H9 (cell line): ENCODE results near the gene CEACAM16. TPM values are rescaled to one million over a fixed set of nuclear protein-coding genes. Genes with fewer than 3 reads are reported as not detected.
A peak's percentile ranks its signal among the peaks of the same experiment; 100 is the strongest.

Experiments
- DNase-seq: peaks from one replicate; pipeline ENCODE4 v3.0.0-alpha.2; 2017
- H2AFZ ChIP-seq: one replicate; pipeline ENCODE4 v1.6.1; 2013; ENCODE audit warnings: mild to moderate bottlenecking, low read length, control low read depth, moderate library complexity
- H2AK5ac ChIP-seq: 2 replicates; pipeline ENCODE4 v1.6.1; 2013; ENCODE audit warnings: low read length, control low read depth, mixed read lengths; ENCODE audit not compliant: insufficient read length
- H2BK120ac ChIP-seq: one replicate; pipeline ENCODE4 v1.6.1; 2013; ENCODE audit warnings: low read depth, mild to moderate bottlenecking, low read length, control low read depth, inconsistent platforms; ENCODE audit not compliant: poor library complexity, severe bottlenecking
- H2BK12ac ChIP-seq: 2 replicates; pipeline ENCODE4 v1.6.1; 2013; ENCODE audit warnings: low read length, control low read depth, mixed read lengths, low read depth; ENCODE audit not compliant: insufficient read length
- H2BK15ac ChIP-seq: 2 replicates; pipeline ENCODE4 v1.6.1; 2013; ENCODE audit warnings: low read depth, low read length, control low read depth
- H2BK20ac ChIP-seq: one replicate; pipeline ENCODE4 v1.6.1; 2013; ENCODE audit warnings: low read depth, mild to moderate bottlenecking, low read length, control low read depth, inconsistent platforms; ENCODE audit not compliant: poor library complexity, severe bottlenecking
- H2BK5ac ChIP-seq: 2 replicates; pipeline ENCODE4 v1.6.1; 2013; ENCODE audit warnings: low read length, control low read depth, mixed read lengths; ENCODE audit not compliant: insufficient read length
- H3K14ac ChIP-seq: 2 replicates; pipeline ENCODE4 v1.6.1; 2013; ENCODE audit warnings: low read length, control low read depth; ENCODE audit not compliant: insufficient read depth
- H3K18ac ChIP-seq: 2 replicates; pipeline ENCODE4 v1.6.1; 2013; ENCODE audit warnings: low read depth, mild to moderate bottlenecking, mixed read lengths, low read length, control low read depth; ENCODE audit not compliant: insufficient read length
- H3K23ac ChIP-seq: 2 replicates; pipeline ENCODE4 v1.6.1; 2013; ENCODE audit warnings: low read length, control low read depth, mixed read lengths, low read depth; ENCODE audit not compliant: insufficient read length
- H3K23me2 ChIP-seq: 2 replicates; pipeline ENCODE4 v1.6.1; 2013; ENCODE audit warnings: low read depth, mild to moderate bottlenecking, mixed read lengths, low read length, control low read depth; ENCODE audit not compliant: insufficient read length, poor library complexity, severe bottlenecking
- H3K27ac ChIP-seq: 2 replicates; pipeline ENCODE4 v1.5.1; 2013; ENCODE audit warnings: low read length, control low read depth, mixed read lengths, low read depth; ENCODE audit not compliant: insufficient read length
- H3K27me3 ChIP-seq: 2 replicates; pipeline ENCODE4 v1.6.1; 2013; ENCODE audit warnings: low read length, control low read depth, inconsistent platforms; ENCODE audit not compliant: insufficient read depth
- H3K4ac ChIP-seq: 2 replicates; pipeline ENCODE4 v1.6.1; 2013; ENCODE audit warnings: low read depth, mild to moderate bottlenecking, control low read depth, inconsistent platforms, low read length, moderate library complexity
- H3K4me1 ChIP-seq: 2 replicates; pipeline ENCODE4 v1.6.1; 2013; ENCODE audit warnings: low read length, control low read depth, inconsistent platforms; ENCODE audit not compliant: insufficient read depth
- H3K4me2 ChIP-seq: 2 replicates; pipeline ENCODE4 v1.6.1; 2013; ENCODE audit warnings: low read length, control low read depth, mixed read lengths; ENCODE audit not compliant: insufficient read length, insufficient read depth
- H3K56ac ChIP-seq: 2 replicates; pipeline ENCODE4 v1.6.1; 2013; ENCODE audit warnings: low read depth, mild to moderate bottlenecking, mixed read lengths, low read length, control low read depth; ENCODE audit not compliant: insufficient read length
- H3K79me1 ChIP-seq: 2 replicates; pipeline ENCODE4 v1.6.1; 2013; ENCODE audit warnings: low read depth, mild to moderate bottlenecking, moderate library complexity, low read length, control low read depth, inconsistent platforms; ENCODE audit not compliant: insufficient read depth, poor library complexity, severe bottlenecking
- H3K79me2 ChIP-seq: 2 replicates; pipeline ENCODE4 v1.6.1; 2013; ENCODE audit warnings: low read length, control low read depth, inconsistent platforms; ENCODE audit not compliant: insufficient read depth
- H3K9ac ChIP-seq: 2 replicates; pipeline ENCODE4 v1.6.1; 2013; ENCODE audit warnings: low read length, control low read depth, mixed read lengths; ENCODE audit not compliant: insufficient read length; ENCODE audit errors: extremely low read depth
- H3K9me3 ChIP-seq: one replicate; pipeline ENCODE4 v1.6.1; 2013; ENCODE audit warnings: low read depth, low read length, inconsistent platforms; ENCODE audit not compliant: control insufficient read depth
- H3T11ph ChIP-seq: one replicate; pipeline ENCODE4 v1.6.1; 2013; ENCODE audit warnings: mild to moderate bottlenecking, low read length, control low read depth, inconsistent platforms
- H4K20me1 ChIP-seq: one replicate; pipeline ENCODE4 v1.6.1; 2013; ENCODE audit not compliant: control insufficient read depth, insufficient read length, insufficient read depth
- H4K5ac ChIP-seq: 2 replicates; pipeline ENCODE4 v1.6.1; 2013; ENCODE audit warnings: low read depth, mild to moderate bottlenecking, mixed read lengths, low read length, control low read depth; ENCODE audit not compliant: insufficient read length
- H4K8ac ChIP-seq: replicated peaks from 2 replicates; pipeline ENCODE4 v1.6.1; 2013; ENCODE audit warnings: low read length, control low read depth, mixed read lengths, low read depth; ENCODE audit not compliant: insufficient read length
- H4K91ac ChIP-seq: 2 replicates; pipeline ENCODE4 v1.6.1; 2013; ENCODE audit warnings: low read depth, mild to moderate bottlenecking, moderate library complexity, mixed read lengths, low read length, control low read depth; ENCODE audit not compliant: insufficient read length
- H3K27ac Mint-ChIP-seq, 3 experiments: 2 replicates in 2 of 3; 3 replicates in 1 of 3; pipeline ENCODE4 v1.8.0; 2020 to 2021; ENCODE audit warnings: mixed read lengths in 3 of 3, mild to moderate bottlenecking in 1 of 3, moderate library complexity in 1 of 3
- H3K27me3 Mint-ChIP-seq: 2 replicates; pipeline ENCODE4 v1.8.0; 2021; ENCODE audit warnings: low read depth, mild to moderate bottlenecking, moderate library complexity, mixed read lengths
- H3K36me3 Mint-ChIP-seq, 3 experiments: 2 replicates in 2 of 3; 3 replicates in 1 of 3; pipeline ENCODE4 v1.8.0; 2020 to 2021; ENCODE audit warnings: low read depth in 3 of 3, mixed read lengths in 3 of 3; ENCODE audit not compliant: insufficient read depth in 1 of 3
- H3K4me1 Mint-ChIP-seq, 2 experiments: 2 replicates each; pipeline ENCODE4 v1.8.0; 2020; ENCODE audit warnings: mixed read lengths in 2 of 2
- H3K4me3 Mint-ChIP-seq, 2 experiments: 2 replicates in 1 of 2; 3 replicates in 1 of 2; pipeline ENCODE4 v1.8.0; 2020 to 2021; ENCODE audit warnings: mild to moderate bottlenecking in 2 of 2, mixed read lengths in 2 of 2, moderate library complexity in 1 of 2
- H3K9me3 Mint-ChIP-seq, 2 experiments: 2 replicates in 1 of 2; 3 replicates in 1 of 2; pipeline ENCODE4 v1.8.0; 2020; ENCODE audit warnings: mild to moderate bottlenecking in 2 of 2, mixed read lengths in 2 of 2, moderate library complexity in 1 of 2
- CTCF ChIP-seq: fragments of 200-600 bp; sonication (generic); conservative IDR thresholded peaks from 3 replicates; pipeline ENCODE4 v1.8.0; 2021; ENCODE audit warnings: antibody characterized with exemption, mild to moderate bottlenecking
- WGBS: extraction: QIAGEN DNeasy Blood & Tissue Kit; methylation state at CpG from one replicate; pipeline ENCODE4 v1.1.7; 2013; ENCODE audit warnings: missing lambda C conversion rate, low lambda C conversion rate, mixed read lengths; ENCODE audit not compliant: insufficient read length; ENCODE audit errors: extremely low coverage; 5-methylcytosine and 5-hydroxymethylcytosine counted together
- total RNA-seq: library from RNA; stranded (reverse); gene quantifications from 2 replicates; pipeline ENCODE4 v1.2.1, GENCODE V29; 2021

The CEACAM16 gene
- total RNA-seq, 1 experiment from 2014 or later = not detected

- no peak within 1 kb of the TSS for H3K9ac ChIP-seq
- no peak within 1 kb of the TSS; a peak in 2 of 7 replicates for H3K27ac Mint-ChIP-seq
These were observed 49.7 kb downstream of the CEACAM16 start, which contains the start of gene BCL3 for GRCh38 chr19:44748426-44749254. Gene BCL3, plus strand, starts transcription at chr19:44748708. Its CDS starts 83 bp downstream, at chr19:44748791.

More at GRCh38 chr19:44748426-44749254, 49.7 kb downstream of the CEACAM16 start, which contains the start of gene BCL3:
- Mint-ChIP-seq H3K9me3 (no peaks in the 10 kb centered on the region; a peak in 2 of 5 replicates), H3K36me3 (no peaks in the 10 kb centered on the region; a peak in 1 of 7 replicates), H3K4me1 (peaks cover 5 to 23% of the 10 kb centered on the region in 2 experiments), H3K27me3 (peaks cover 87% of the 10 kb centered on the region), H3K4me3 (peak within 1 kb of the TSS; percentile 62 to 85)
- Histone ChIP-seq H3K23ac (no peak within 1 kb of the TSS), H3K4me1 (no peaks in the 10 kb centered on the region), H3K18ac (no peak within 1 kb of the TSS), H3K27me3 (peaks cover 39% of the 10 kb centered on the region), H2BK120ac (no peak within 1 kb of the TSS), H2BK5ac (no peak within 1 kb of the TSS), H2BK12ac (no peak within 1 kb of the TSS), H2AK5ac (no peak within 1 kb of the TSS), H2BK15ac (0 out of 2 replicates have a peak within 1 kb of the TSS, but pooled peaks have one; percentile 9), H3K14ac (no peak within 1 kb of the TSS), H3K56ac (no peak within 1 kb of the TSS), H4K5ac (no peak within 1 kb of the TSS), H4K91ac (no peak within 1 kb of the TSS), H4K20me1 (no peaks in the 10 kb centered on the region), H2BK20ac (no peak within 1 kb of the TSS), H3K23me2 (peaks cover 8% of the 10 kb centered on the region), H3K79me2 (no peaks in the 10 kb centered on the region), H3K79me1 (no peaks in the 10 kb centered on the region), H3K4me2 (peak within 1 kb of the TSS; percentile 97), H2AFZ (no peak within 1 kb of the TSS), H3K27ac (no peak within 1 kb of the TSS), H3T11ph (no peak within 1 kb of the TSS), H4K8ac (no peak within 1 kb of the TSS), H3K9me3 (no peaks in the 10 kb centered on the region), H3K4ac (no peak within 1 kb of the TSS)
- WGBS = no CpG with 5 or more reads among the region's 88 CpGs
- DNase-seq = no peak
- TF ChIP-seq CTCF = no peak
